ENCODE measurements around the gene PLA2G4D.

PLA2G4D gene

GRCh38 chr15:42036112-42036905 is 58.1 kb downstream of the PLA2G4D start:
- DNase-seq = no peak
- Histone ChIP-seq H3K4me3 (ENCODE audit: low read length) (no peak overlapping the region), H3K9me2 (replicated peaks; ENCODE audit: insufficient read depth, low read length) (no peaks in the 10 kb centered on the region), H3K27me3 (replicated peaks; ENCODE audit: insufficient read depth, low read length) (no peaks in the 10 kb centered on the region), H3K27ac (ENCODE audit: low read length) (no peak overlapping the region), H3K79me2 (ENCODE audit: low read length) (no peaks in the 10 kb centered on the region), H3K9me3 (replicated peaks; ENCODE audit: insufficient read depth, low read length) (no peaks in the 10 kb centered on the region), H2AFZ (ENCODE audit: low read length) (no peak overlapping the region), H4K20me1 (ENCODE audit: insufficient read depth, low read length) (no peaks in the 10 kb centered on the region), H3K4me2 (ENCODE audit: low read depth, low read length) (no peak overlapping the region), H3K4me1 (ENCODE audit: low read length) (peaks cover 13% of the 10 kb centered on the region), H3K9ac (ENCODE audit: low read length) (no peak overlapping the region), H3F3A (ENCODE audit: insufficient read depth, low read length) (no peaks in the 10 kb centered on the region), H3K36me3 (replicated peaks; ENCODE audit: insufficient read depth, low read length) (no peaks in the 10 kb centered on the region)
- TF ChIP-seq EZH2phosphoT487 (IDR thresholded peaks at IDR 0.05; ENCODE audit: low read length) = no peak
- no peak for TF ChIP-seq CTCF (IDR thresholded peaks at IDR 0.05; ENCODE audit: low read length)
- TF ChIP-seq EZH2 (optimal IDR thresholded peaks at IDR 0.05; ENCODE audit: low read depth, low read length) = no peak

GRCh38 chr15:42035435-42035761 is 59.0 kb downstream of the PLA2G4D start:
- Histone ChIP-seq H3K27ac (ENCODE audit: low read length) (no peak overlapping the region), H2AFZ (ENCODE audit: low read length) (peak overlapping the region; percentile 96)
- TF ChIP-seq EZH2 (optimal IDR thresholded peaks at IDR 0.05; ENCODE audit: low read depth, low read length) = no peak
- no peak for TF ChIP-seq CTCF (IDR thresholded peaks at IDR 0.05; ENCODE audit: low read length)
- no peak for TF ChIP-seq EZH2phosphoT487 (IDR thresholded peaks at IDR 0.05; ENCODE audit: low read length)

GRCh38 chr15:42034628-42035434 is 59.5 kb downstream of the PLA2G4D start:
- TF ChIP-seq EZH2 (optimal IDR thresholded peaks at IDR 0.05; ENCODE audit: low read depth, low read length) = no peak
- no peak for TF ChIP-seq CTCF (IDR thresholded peaks at IDR 0.05; ENCODE audit: low read length)
- TF ChIP-seq EZH2phosphoT487 (IDR thresholded peaks at IDR 0.05; ENCODE audit: low read length) = no peak
- no peaks in the 10 kb centered on the region for H3K27me3 ChIP-seq (replicated peaks; ENCODE audit: insufficient read depth, low read length)
- H3F3A ChIP-seq (ENCODE audit: insufficient read depth, low read length) = no peaks in the 10 kb centered on the region
- peaks cover 13% of the 10 kb centered on the region for H3K4me1 ChIP-seq (ENCODE audit: low read length)
- peak overlapping the region; percentile 75 for H3K4me2 ChIP-seq (ENCODE audit: low read depth, low read length)
- no peaks in the 10 kb centered on the region for H3K9me3 ChIP-seq (replicated peaks; ENCODE audit: insufficient read depth, low read length)
- H3K79me2 ChIP-seq (ENCODE audit: low read length) = no peaks in the 10 kb centered on the region
- H3K9ac ChIP-seq (ENCODE audit: low read length) = no peak overlapping the region; the same call in 1 of the 2 replicates
- no peaks in the 10 kb centered on the region for H3K36me3 ChIP-seq (replicated peaks; ENCODE audit: insufficient read depth, low read length)
- H3K4me3 ChIP-seq (ENCODE audit: low read length) = peak overlapping the region; percentile 22; the same call in 1 of the 2 replicates
- no peaks in the 10 kb centered on the region for H4K20me1 ChIP-seq (ENCODE audit: insufficient read depth, low read length)
- H3K27ac ChIP-seq (ENCODE audit: low read length) = no peak overlapping the region
- H3K9me2 ChIP-seq (replicated peaks; ENCODE audit: insufficient read depth, low read length) = no peaks in the 10 kb centered on the region
- peak overlapping the region; percentile 96 for H2AFZ ChIP-seq (ENCODE audit: low read length)
- no peak for DNase-seq

More at GRCh38 chr15:42035435-42035761, 59.0 kb downstream of the PLA2G4D start:
- Histone ChIP-seq H3K36me3 (replicated peaks; ENCODE audit: insufficient read depth, low read length) (no peaks in the 10 kb centered on the region), H3K4me2 (ENCODE audit: low read depth, low read length) (peak overlapping the region; percentile 75), H3K9ac (ENCODE audit: low read length) (no peak overlapping the region; the same call in 1 of the 2 replicates), H3K79me2 (ENCODE audit: low read length) (no peaks in the 10 kb centered on the region), H4K20me1 (ENCODE audit: insufficient read depth, low read length) (no peaks in the 10 kb centered on the region), H3K4me1 (ENCODE audit: low read length) (peaks cover 13% of the 10 kb centered on the region), H3K4me3 (ENCODE audit: low read length) (peak overlapping the region; percentile 22; the same call in 1 of the 2 replicates), H3F3A (ENCODE audit: insufficient read depth, low read length) (no peaks in the 10 kb centered on the region), H3K9me3 (replicated peaks; ENCODE audit: insufficient read depth, low read length) (no peaks in the 10 kb centered on the region), H3K27me3 (replicated peaks; ENCODE audit: insufficient read depth, low read length) (no peaks in the 10 kb centered on the region), H3K9me2 (replicated peaks; ENCODE audit: insufficient read depth, low read length) (no peaks in the 10 kb centered on the region)
- DNase-seq = peak; percentile 25
